Peyer's patch (tissue), 4 donors: ENCODE data around the gene CTXN2. TPM values are rescaled to one million over a fixed set of nuclear protein-coding genes. Genes with fewer than 3 reads are reported as not detected.

Experiments used
- DNase-seq, 3 donors: peaks; one replicate each; pipeline ENCODE4 v3.0.0-alpha.2; 2017 to 2019
- H3K27ac ChIP-seq, 4 donors: fragments of 200-600 bp; sonication (generic); one replicate each; pipeline ENCODE4 v1.5.1; 2016 to 2019
- H3K27me3 ChIP-seq, 2 donors: fragments of 200-600 bp; sonication (generic); one replicate each; pipeline ENCODE4 v1.5.1; 2019
- H3K36me3 ChIP-seq, 3 donors: fragments of 200-600 bp; sonication (generic); one replicate each; pipeline ENCODE4 v1.5.1; 2016 to 2019
- H3K4me1 ChIP-seq, 4 donors: fragments of 200-600 bp; sonication (generic); one replicate each; pipeline ENCODE4 v1.5.1; 2016 to 2019
- H3K4me3 ChIP-seq, 4 donors: fragments of 200-600 bp; sonication (generic); 1 replicate in 3 of 4; 2 replicates in 1 of 4; pipeline ENCODE4 v1.5.1; 2016 to 2019; ENCODE audit warnings: mild to moderate bottlenecking in 1 of 4
- H3K9me3 ChIP-seq, 4 donors: fragments of 200-600 bp; sonication (generic); one replicate each; pipeline ENCODE4 v1.5.1; 2016 to 2019; ENCODE audit warnings: mild to moderate bottlenecking in 1 of 4
- POLR2A ChIP-seq, 2 donors: fragments of 450-650 bp; IDR thresholded peaks; one replicate each; pipeline ENCODE4 v1.5.1; 2017; ENCODE audit warnings: antibody characterized with exemption in 2 of 2, mild to moderate bottlenecking in 2 of 2, moderate library complexity in 2 of 2
- total RNA-seq, 4 donors: library from RNA; depleted of rRNA; stranded (reverse); fragments of >200 nt; gene quantifications; one replicate each; pipeline ENCODE4 v1.1.0, GENCODE V29; 2016
- TF ChIP-seq, protein P1 (sequence below), 6 experiments: fragments of 450-650 bp in 4 of 6; fragments of 200-600 bp in 2 of 6; sonication (generic) in 1 of 6; IDR thresholded peaks; one replicate each; pipeline ENCODE4 v1.5.1; 2017 to 2019; ENCODE audit warnings: antibody characterized with exemption in 6 of 6, mild to moderate bottlenecking in 3 of 6, moderate library complexity in 1 of 6

Gene CTXN2
- total RNA-seq, 4 donors from 2014 or later: not detected

DNA sequence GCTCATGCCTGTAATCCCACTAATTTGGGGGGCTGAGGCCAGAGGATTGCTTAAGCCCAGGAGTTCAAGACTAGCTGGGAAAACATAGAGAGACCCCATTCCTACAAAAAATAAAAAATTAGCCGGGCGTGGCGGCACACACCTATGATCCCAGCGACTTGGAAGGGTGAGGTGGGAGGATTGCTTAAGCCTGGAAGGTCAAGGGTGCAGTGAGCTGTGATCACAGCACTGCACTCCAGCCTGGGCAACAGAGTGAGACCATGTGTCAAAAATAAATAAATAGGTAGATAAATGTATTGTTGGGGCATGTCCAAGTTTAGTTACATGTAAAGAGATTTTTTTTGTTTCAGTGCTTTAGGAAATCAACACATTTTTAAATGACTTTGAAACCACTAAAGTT lies 51.1 kb downstream of the CTXN2 start:
- Histone ChIP-seq H3K27ac (no peak overlapping the region), H3K27me3 (no peaks in the 10 kb centered on the region), H3K36me3 (no peaks in the 10 kb centered on the region), H3K9me3 (no peaks in the 10 kb centered on the region), H3K4me1 (no peaks in the 10 kb centered on the region), H3K4me3 (no peak overlapping the region)
- no peak for DNase-seq
- TF ChIP-seq, protein P1, sequence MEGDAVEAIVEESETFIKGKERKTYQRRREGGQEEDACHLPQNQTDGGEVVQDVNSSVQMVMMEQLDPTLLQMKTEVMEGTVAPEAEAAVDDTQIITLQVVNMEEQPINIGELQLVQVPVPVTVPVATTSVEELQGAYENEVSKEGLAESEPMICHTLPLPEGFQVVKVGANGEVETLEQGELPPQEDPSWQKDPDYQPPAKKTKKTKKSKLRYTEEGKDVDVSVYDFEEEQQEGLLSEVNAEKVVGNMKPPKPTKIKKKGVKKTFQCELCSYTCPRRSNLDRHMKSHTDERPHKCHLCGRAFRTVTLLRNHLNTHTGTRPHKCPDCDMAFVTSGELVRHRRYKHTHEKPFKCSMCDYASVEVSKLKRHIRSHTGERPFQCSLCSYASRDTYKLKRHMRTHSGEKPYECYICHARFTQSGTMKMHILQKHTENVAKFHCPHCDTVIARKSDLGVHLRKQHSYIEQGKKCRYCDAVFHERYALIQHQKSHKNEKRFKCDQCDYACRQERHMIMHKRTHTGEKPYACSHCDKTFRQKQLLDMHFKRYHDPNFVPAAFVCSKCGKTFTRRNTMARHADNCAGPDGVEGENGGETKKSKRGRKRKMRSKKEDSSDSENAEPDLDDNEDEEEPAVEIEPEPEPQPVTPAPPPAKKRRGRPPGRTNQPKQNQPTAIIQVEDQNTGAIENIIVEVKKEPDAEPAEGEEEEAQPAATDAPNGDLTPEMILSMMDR (IDR thresholded peaks at IDR 0.05): no peak
- no peak for TF ChIP-seq POLR2A (IDR thresholded peaks at IDR 0.05)

DNA sequence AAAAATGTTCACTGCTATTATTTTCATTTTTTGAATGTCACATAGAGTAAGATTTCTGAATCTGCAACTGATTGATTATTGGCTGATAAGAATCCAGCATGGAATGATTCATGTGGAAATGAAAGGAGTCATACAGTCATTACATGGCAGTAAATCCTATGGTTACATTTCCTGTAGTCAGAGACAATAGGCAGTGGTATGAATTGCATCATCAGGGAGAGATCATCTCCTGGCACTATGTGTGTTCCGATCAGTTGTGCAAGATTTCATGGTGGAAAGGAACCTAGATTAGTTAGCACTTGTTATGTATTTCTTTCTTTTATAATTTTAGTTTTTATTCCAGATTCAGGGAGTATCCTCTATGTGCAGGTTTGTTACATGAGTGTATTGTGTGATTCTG lies 53.5 kb downstream of the CTXN2 start:
- Histone ChIP-seq H3K4me1 (no peaks in the 10 kb centered on the region), H3K9me3 (no peaks in the 10 kb centered on the region), H3K4me3 (no peak overlapping the region), H3K36me3 (no peaks in the 10 kb centered on the region), H3K27ac (no peak overlapping the region), H3K27me3 (no peaks in the 10 kb centered on the region)
- TF ChIP-seq, protein P1 (IDR thresholded peaks at IDR 0.05): no peak
- TF ChIP-seq POLR2A (IDR thresholded peaks at IDR 0.05): no peak
- DNase-seq: no peak

DNA sequence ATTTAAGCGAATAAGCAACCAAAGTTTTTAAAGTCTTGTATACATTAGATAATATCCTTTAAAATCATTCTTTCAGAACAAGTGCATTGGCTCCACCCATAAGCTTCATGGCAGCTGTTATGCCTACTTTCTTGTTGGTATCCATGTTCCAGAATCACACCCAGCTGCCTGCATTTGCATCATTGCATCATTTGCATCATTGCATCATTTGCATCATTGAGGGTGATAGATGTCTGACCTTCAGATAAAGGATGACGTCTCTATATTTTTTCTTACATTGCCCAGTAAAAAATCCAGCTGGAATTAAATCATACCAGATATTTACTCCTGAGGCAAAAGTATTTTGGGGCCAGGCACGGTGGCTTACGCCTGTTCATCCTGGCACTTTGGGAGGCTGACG lies 56.9 kb downstream of the CTXN2 start:
- Histone ChIP-seq H3K27me3 (no peaks in the 10 kb centered on the region), H3K27ac (no peak overlapping the region), H3K9me3 (no peaks in the 10 kb centered on the region), H3K4me1 (no peaks in the 10 kb centered on the region), H3K36me3 (no peaks in the 10 kb centered on the region), H3K4me3 (no peak overlapping the region)
- DNase-seq: no peak
- TF ChIP-seq, protein P1 (IDR thresholded peaks at IDR 0.05): no peak
- no peak for TF ChIP-seq POLR2A (IDR thresholded peaks at IDR 0.05)

DNA sequence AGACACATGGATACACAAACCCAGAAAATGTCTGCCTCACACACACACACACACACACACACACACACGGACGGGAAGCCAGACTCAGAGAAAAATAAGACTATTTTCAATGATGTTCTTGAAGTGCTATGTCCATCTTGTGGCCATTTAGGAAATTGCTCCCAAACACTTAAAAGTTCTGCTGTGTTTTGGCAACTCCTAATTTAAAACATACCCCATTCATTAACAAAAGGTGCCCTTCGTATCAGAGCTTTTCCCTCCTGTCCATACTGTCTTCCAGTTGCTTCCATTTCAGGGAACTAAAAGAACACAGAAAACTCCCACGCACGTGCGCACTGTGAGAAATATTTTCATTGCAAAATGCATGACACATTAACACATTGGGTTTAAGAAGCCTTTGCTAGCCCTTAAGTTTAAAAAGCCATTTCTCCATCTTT lies 59.2 kb downstream of the CTXN2 start:
- Histone ChIP-seq H3K27ac (no peak overlapping the region), H3K9me3 (no peaks in the 10 kb centered on the region), H3K4me3 (no peak overlapping the region), H3K36me3 (no peaks in the 10 kb centered on the region), H3K4me1 (no peaks in the 10 kb centered on the region), H3K27me3 (no peaks in the 10 kb centered on the region)
- no peak for DNase-seq
- TF ChIP-seq, protein P1 (IDR thresholded peaks at IDR 0.05): peak in 5 of 6 experiments; percentile 43 to 64 (median 61)
- no peak for TF ChIP-seq POLR2A (IDR thresholded peaks at IDR 0.05)

DNA sequence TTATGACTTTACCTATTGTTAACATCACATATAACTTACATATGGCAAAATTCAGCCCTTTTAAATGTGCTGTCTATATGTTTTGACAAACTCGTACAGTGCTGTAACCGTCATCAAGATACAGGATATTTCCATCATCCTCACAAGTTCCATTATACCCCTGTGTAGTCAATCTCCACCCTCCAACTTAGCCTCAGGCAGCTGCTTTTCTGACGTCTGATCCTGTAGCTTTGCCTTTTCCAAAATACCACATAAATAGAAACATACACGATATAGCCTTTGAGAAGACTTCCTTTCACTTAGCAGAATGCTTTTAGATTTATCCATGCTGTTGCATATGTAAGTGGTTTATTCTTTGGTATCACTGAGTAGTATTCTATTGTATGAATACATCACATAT lies 61.7 kb downstream of the CTXN2 start:
- Histone ChIP-seq H3K9me3 (no peaks in the 10 kb centered on the region), H3K36me3 (no peaks in the 10 kb centered on the region), H3K27ac (no peak overlapping the region), H3K4me3 (no peak overlapping the region), H3K27me3 (no peaks in the 10 kb centered on the region), H3K4me1 (no peaks in the 10 kb centered on the region)
- DNase-seq: no peak
- TF ChIP-seq, protein P1 (IDR thresholded peaks at IDR 0.05): no peak
- TF ChIP-seq POLR2A (IDR thresholded peaks at IDR 0.05): no peak

Other genes starting within 250 kb of the CTXN2 start
- not detected for gene SLC24A5, start 70.7 kb upstream of the CTXN2 start, total RNA-seq
- gene MYEF2, start 13.4 kb upstream of the CTXN2 start, total RNA-seq: 10 to 100 TPM in 2 of 4 donors, 1 to 10 TPM in 2; 5.1 to 44.6 (median 10.1) TPM
- gene SLC12A1, start 14.6 kb downstream of the CTXN2 start, total RNA-seq: not detected
- 10 to 100 TPM; 13.7 to 97.4 (median 37.1) TPM for gene DUT, start 139.8 kb downstream of the CTXN2 start, total RNA-seq